D341Med (cell line): ENCODE data around the gene SLC35E2B.

Experiments used
- DNase-seq: peaks from one replicate; pipeline ENCODE4 v3.0.0; 2012; ENCODE audit warnings: low spot score

The SLC35E2B gene

GRCh38 chr1:1609822-1610485, 82.6 kb downstream of the SLC35E2B start:
- DNase-seq, result no peak
